HG02798 (cell line): ENCODE results near the gene DOCK1.

Experiments used
- ATAC-seq: cut with Tn5 transposase; IDR thresholded peaks from one replicate; pipeline ENCODE4 v1.9.1; 2021; ENCODE audit warnings: mild to moderate bottlenecking; ENCODE audit not compliant: unreplicated experiment, poor library complexity

DOCK1 gene

DNA sequence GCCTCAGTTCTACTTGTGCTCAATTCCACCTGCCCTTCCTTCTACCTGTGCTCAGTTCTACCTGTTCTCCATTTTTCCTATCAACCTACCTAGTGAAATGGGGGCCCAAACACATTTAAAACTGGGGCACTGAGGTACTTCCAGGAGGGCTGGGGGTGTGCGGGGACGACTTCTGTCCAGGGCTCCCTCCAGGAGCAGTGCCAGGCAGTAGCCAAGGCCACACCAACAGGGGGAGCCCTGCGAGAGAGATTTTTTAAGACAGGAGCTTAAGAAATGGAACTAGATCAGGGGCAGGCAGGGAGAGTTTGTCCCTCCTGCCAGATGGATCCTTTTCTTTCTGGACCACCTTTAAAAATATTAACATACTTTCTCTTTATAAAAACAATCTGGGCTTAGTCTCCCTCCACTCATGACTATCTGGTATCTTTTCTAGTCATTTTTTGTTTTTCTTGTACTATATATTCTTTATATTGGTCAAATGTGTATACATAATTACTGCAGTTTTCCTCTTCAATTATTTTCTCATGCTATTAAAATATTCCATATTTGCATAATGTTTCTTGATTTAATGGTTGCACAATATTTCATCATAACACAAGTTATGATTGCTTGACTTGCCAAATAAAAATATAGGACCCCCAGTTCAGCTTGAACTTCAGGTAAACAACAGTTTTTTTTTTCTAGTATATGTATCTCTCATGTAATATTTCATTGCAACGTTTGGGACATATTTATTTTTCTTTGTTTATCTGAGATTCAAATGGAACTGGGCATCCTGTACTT, 338.5 kb downstream of the DOCK1 start:
- ATAC-seq, result no peak

DNA sequence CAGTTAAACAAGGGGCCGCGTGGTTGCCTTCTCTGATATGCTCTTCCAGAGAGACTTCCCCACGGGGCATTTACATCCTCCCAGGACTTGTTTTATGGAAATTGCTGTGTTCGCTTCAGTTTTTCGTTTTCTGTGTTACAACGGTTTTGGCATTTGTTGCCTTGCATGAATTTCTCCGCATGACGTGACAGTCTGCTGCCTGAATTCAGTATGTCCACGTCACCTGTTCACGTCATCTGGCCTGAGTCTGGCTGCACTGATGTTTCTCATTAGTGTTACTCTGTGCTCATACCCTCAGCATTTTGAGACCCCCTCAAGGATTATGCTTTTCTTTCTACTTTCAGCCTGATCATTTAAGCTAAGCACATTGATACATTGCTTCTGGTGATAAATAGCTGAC, 340.2 kb downstream of the DOCK1 start:
- no peak for ATAC-seq

DNA sequence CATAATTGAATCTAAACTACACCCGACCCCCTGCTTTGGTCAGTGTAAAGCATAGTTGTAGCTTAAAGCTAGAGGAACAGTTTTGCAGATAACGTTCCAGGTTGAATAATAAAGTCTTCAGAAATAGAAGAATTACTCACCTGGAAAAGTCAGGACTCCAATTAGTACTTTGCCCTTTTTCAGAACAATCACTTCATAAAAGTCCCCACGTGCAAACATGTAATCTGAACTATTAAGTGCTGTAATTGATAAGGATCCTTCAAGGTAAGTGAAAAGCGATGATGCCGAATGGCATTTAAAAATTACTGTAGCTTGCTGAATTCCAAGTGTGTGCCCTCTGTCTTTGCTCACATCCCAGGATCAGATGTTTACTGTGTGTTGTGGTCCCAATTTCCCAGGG, 344.8 kb downstream of the DOCK1 start:
- no peak for ATAC-seq

DNA sequence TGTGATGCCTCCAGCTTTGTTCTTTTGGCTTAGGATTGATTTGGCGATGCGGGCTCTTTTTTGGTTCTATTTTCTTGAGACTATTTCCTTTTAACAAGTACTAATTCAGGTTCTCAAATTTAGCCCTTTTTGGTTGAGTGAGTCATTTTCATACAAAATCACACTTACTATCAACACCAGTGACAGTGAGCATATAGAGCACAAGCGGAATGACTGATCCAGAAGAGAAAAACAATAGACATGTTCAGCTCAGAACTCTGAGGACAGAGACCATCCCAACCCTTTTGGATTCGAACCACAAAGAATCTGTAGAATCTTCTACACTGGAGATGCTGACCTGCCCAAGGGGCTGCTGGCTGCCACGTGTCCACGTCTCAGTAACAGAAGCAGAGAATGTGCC, 347.6 kb downstream of the DOCK1 start:
- no peak for ATAC-seq

DNA sequence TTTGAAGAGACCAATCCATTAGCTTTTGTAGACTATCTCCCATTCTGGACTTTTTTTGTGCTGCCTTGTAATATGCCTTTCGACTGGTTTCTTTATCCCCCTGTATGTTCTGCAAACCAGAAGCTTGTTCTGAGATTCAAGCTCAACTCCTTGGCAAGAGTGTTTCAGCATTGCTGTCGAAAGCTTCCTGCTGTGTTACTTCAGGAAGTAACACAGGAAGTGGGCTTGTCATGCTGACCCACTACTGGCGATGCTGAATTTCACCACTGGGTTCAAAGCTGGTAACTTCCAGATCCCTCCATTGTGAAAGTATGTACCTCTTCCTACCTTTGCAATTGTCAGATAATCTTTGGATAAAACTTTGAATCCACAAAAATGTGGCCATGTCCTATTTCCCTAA, 349.0 kb downstream of the DOCK1 start:
- no peak for ATAC-seq

DNA sequence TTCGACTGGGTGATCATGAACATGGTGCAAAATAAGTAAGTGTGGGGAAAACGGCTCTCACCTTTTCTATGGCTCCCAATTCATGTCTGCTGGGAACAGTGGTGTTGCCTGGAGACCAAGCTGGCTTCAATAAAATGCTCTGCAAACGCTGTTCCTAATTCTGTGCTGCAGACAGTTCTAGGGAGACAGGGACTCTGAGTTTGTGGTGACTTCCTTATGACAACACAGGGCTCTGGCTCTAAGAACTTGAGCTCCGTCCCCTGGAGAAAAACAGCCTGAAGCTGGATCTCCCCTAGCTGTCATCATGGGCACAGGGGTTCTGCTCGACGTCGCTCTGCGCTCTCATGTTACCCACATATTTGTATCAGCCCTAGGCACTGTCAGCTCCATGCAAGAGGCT, 352.2 kb downstream of the DOCK1 start:
- ATAC-seq, result no peak

DNA sequence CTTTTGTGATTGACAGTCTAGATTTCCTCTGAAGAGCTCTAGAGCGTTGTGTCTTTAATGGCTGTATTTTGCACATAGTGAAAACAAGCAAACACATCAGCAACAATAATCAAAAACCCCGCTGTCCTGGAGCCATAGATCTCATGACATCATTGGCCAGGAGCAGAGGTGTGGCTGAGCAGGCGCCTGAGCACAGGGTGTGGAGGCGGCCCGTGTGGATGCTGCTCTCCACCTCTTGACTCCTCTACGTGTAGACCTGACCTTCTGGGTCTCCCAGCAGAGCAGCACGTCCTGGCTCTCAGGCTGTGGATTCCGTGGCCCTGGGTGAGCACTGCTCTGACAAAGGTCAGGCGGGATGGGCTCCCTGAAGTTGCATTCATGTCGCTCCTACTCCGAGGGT, 354.1 kb downstream of the DOCK1 start:
- no peak for ATAC-seq

DNA sequence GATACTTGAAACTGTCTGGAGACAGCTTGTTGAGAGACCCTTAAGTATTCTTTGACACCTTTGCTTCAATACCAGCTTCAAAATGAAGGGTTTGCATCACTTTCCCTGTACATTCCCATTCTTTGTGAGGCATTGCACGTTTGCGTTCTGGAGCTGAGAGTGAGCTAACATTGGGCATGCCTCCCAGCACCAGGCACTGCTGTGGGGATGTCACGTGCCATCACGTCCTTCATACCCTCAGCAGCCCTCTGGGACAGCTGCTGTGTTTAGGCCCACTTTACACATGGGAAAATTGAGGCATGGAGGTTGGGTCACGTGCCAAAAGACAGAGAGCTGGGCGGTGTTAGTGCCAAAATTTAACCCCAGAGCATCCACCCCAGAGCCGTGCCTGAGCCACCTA, 357.4 kb downstream of the DOCK1 start:
- ATAC-seq, result no peak

DNA sequence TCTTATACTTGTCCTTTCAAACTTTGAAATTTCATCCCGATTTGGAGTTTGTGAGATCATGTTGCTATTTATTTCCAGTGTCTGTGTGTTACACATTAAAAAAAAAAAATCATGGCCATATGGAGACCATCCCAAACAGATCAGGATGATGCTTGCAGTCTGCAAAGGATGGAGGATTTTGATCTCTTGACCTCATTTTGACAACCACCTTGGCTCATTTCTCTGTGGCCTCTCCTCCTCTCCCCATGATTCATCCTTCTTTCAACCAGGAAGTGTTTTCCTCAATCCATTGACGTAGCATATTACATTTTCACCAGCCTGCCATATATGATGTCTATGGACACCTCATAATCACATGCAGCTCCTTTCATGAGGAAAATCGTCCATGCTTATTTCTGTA, 360.1 kb downstream of the DOCK1 start:
- ATAC-seq, result no peak

DNA sequence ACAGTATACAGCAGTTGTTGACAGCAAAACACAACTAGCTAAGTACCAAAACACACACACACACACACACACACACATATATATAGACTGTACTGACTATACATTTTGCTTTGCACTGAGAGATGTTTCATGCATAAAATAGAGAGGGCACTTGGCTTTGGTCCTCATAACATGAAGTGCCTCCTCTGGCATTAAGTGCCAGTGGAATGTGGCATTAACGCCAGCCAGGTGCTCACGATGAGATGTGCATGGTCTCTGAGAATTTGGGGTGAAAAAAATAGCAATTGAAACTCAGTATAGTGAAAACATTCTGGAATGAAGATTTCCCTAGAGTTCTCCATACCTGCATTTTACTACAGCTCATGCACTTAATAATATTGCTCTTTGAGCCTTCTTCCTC, 361.2 kb downstream of the DOCK1 start:
- ATAC-seq, result no peak

DNA sequence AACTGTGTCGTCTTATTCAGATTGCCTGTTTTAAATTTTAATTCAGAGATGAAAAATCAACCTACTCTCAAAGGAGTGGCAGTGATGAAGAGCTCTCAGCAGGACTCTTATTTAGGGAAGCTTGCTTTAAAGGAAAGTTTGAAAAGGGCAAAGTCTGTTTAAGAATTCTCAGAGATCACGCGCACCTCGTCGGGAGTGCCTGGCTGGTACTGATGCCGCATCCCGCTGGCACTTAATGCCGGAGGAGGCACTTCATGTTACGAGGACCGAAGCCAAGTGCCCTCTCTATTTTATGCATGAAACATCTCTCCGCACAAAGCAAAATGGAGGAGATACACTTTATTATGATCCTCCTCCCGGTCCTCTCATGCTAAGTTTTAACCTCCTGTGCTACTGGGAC, 362.2 kb downstream of the DOCK1 start:
- no peak for ATAC-seq

DNA sequence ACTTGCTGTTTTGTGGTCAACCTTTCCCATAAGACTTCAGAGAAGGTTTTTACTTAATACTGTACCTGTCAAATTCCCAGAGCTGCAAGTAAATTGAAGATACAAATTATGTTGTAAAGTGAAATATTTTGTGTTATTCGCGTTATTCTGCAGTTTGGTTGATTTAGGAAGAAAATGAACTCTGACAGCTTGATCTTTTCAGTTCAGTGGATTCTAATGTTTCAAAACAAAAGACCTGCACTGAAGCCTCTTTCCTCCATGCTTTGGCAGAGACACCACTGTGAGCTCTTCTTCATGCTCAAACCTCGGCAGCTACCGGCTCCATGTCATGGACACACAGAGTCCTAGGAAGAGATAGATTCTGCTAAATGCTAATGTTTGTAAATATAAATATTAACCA, 366.8 kb downstream of the DOCK1 start:
- no peak for ATAC-seq

DNA sequence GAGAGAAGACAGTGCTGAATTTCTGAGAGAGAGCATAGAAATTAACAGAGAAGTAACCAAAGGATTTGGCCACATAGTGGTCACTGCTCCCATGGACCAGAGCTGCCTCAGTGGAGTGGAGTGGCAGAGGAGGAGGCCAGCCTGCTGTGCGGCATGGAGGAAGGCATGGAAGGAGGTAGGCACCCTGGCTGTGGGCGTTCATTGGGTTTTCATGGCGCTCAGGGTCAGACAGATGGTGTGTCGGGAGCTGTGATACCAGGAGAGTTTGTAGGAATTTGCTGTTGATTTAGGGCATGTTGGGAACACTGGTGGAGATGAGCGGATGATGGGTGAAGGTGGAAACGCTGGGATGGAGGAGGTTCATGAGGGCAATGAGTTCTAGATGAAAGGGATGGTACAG, 370.0 kb downstream of the DOCK1 start:
- no peak for ATAC-seq

DNA sequence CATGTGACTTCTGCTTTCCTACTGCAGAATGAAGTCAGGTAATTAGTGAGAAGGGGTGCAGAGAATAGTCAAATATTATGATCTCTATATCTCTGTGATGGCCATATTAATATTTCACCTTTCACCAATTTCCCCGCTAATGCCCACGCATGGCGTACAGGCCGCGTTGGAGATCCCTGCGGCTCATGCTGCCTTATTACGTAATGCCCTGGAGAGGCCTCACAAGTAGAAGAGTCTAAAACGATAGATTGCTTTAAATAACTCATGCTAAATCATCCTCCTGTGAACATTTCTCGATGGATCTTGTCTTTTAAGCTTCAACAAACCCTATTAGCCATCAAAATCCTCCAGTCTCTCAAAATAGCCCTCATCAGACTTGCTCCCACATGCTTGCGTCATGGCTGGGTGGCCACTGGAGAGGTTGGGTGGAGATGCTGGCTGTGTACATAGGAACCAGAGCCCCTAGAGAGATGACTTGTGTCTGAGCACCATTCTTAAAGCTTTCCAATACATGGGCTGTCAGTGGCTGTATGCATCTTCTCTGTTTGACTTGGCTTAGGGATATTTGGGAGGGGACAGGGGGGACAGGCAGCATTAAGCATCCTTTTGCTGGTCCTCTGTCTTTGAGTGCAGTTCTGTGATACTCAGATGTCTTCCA, 370.7 kb downstream of the DOCK1 start:
- no peak for ATAC-seq

DNA sequence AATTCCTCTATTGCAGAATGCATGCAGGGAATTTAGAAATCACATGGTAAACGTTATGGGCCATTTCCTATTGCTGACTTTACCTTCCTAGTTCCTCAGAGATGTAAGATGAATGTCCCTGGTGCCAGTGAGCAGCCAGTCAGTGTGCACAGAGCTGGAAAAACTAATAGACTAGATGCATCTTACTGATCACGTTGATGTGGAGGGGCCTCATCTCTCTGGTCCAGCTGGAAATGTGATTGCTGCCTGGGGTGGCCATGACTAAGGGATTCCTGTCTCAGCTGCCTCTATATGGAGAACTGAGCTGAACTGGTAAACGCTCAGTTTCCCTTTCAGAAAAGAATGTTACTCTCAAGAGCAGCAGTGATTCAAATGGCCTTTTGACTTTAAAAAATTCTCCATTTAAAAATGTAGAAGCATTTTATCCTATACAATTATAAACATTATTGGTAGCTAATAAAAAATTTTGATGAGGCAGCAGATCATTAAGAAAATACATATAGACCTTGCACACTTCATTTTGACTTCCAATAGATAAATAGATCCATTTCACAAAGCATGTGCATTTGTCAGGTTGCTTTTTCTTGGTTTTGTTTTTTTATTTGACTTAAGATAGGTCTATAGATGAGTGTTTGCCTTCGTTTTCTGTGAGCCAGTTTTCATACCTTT, 371.7 kb downstream of the DOCK1 start:
- no peak for ATAC-seq

DNA sequence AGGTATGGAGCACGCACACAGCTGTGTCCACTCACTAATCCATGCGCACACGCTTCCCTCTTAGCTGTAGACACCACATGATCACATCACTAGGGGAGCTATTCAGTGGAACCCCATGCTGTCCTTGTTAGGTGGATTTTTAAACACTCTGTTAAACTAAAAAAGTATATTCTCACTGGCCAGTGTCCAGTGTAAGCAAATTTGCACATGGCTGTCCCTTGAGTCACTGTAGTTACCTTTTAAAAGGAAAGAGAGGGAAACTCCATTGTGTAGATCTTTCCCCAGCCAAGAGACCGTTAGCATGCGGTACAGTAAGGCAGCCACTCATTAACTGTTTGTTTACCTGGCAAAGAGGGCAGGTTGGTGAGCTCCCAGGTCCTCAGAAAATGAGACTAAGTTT, 372.8 kb downstream of the DOCK1 start:
- no peak for ATAC-seq

DNA sequence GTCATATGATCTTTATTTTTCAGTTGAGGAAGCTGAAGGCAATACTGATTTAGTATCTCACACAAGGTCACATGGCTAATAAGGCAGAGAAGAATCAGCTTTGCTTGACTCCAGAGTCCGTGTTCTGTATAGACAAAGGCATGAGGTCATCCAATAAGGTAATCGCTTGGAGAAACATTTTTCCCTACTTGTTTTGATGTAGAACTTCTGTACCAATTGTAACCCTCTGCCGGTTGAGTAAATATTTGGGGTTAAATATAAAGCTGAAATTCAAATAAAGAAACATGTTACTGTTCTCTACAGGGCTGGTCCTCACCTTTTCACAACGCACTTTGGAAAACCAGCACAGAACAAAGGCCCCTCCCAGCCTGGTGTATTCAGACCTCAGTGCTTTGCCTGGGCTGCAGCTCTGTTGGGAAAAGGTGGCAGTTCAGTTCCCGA, 374.1 kb downstream of the DOCK1 start:
- ATAC-seq, result no peak

DNA sequence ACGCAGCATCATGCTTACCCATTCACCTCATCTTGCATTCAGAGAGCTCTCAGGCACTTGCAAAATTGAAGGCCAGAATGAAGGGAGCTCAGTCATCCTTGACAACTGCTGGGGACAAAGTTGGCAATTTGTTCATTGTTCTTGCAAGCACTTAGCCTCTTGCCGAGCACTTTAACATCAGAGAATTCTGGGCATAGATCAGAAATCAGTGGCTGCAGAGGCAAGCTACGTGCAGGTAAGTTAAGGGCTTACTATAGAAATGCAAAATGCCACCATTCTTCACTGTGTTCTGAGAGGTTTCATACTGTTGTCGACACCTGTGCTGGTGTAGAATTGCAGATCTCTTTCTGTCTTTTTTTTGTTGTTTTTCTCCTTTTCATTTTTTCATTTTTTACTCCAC, 375.2 kb downstream of the DOCK1 start:
- ATAC-seq, result no peak

DNA sequence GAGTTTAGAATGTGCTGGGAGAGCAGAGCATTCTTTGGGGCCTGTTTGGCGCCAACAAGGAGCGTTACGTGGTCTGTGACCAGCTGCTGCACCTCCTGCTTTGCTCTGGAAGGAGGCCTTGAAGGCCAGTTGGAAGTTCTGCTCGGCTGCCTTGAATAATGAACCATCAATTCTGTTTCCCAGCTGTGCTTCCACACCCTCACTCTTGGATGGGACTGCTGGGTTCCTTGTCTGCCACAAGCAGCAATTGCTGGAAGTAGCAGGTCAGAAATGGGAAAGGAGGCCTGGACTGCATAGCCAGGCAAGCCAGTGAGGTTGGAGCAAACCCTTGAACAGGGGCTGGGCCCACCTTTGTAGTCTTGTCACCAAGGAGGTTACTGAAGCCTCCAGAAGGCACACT, 377.8 kb downstream of the DOCK1 start:
- ATAC-seq, result no peak

DNA sequence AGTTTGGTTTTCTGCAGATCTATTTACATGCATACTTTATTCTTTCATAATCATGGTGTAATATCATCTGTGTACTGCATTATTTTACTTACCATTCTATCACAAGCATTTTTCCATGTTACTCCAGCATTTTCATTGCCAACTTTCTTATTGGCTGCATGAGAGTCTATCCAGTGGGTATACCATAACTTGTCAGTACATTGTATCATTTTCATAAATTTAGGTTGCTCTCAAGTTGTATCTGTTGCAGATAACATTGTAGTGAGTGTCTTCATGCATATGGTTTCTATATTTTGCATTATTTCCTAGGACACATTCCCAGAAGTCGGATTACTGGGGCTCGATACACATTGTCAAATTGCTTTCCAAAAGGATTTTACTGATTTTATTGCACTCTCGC, 378.3 kb downstream of the DOCK1 start:
- ATAC-seq, result no peak

DNA sequence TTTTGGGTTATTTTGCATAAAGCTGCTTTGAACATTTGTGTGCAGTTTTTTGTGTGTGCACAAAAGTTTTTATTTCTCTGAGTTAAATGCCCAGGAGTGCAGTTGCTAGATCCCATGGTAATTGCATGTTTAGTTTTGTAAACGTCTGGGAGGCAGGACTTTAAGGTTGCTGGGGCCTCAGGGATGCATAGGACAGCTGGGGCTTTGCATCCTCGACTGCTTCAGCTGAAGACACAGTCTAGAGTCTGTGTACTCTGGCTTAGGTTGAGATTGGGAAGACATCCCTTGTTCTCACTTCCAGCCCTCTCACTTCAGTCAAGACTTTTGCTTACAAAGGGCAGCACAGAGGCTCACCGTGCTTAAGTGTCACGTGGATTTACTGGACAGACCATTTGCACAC, 385.6 kb downstream of the DOCK1 start:
- no peak for ATAC-seq

DNA sequence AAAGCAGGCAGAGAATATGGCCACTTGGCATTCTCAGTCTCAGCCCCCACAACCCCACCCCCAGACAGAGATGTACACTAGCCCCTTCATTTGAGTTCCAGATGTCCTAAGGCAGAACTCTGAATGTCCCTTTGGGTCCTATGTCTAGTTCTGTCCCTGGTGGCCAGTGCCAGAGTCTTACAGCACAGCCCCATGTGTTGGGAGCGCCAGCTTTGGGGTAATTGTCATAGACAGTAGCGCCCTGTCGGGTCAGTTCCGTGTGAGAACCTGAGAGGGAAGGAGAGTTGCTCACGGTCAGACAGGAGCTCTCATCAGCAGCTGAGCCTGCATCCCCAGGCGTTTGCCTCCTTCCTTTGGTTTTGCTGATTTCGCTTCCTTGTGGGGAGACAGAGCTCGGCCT, 386.1 kb downstream of the DOCK1 start:
- no peak for ATAC-seq
